ENCODE results near the gene TFPI. TPM values are rescaled to one million over a fixed set of nuclear protein-coding genes. Genes with fewer than 3 reads are reported as not detected.
"Not testable (repeated sequence)": the region's sequence is repeated elsewhere in the genome, so short reads cannot be mapped to it uniquely, and the experiment has no call there.

Gene TFPI
- total and polyA plus RNA-seq, 2 of the 8 experiments (the other 6 are each of a cell fraction or from before 2014, with no cell fraction given), result 2.0 to 7.1 TPM

DNA sequence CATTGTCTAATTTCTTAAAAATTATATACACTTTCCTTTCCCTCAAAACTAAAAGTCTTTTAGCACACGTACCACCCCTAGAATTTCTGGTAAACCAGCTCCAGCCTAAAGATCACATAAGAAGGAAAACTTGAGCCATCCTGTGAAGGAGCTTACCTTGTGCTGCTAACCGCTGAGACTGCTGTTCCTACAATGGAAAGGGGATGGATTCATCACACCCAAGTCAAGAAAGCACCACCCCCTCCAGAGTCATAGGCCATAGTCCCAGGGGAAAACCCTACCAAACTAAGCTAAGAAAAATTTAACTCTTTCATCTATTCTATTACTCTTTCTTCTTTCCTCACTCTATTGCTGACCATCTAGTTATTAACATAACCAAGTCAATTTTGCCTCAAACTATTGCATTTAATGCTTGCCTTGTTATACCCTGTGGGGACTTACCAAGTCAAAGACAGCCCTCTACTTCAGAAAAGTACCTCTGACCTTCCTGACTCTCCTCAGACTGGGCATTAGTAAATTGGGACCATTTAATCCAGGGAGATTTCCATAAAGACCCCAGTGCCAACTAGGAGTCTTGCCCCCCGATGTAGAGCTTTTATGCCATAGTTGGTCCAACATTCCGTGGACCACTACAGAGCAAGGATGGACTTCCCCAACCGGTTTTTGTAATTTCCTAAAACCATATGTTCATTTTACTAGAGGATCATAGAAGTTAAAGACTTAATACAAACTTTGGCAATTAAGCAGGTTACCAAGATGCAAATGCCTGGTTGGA, 40.6 kb downstream of the TFPI start:
- H3K23ac ChIP-seq (ENCODE audit: insufficient read length); H3K79me2 ChIP-seq (ENCODE audit: control insufficient read depth in 1 of 2, insufficient read depth in 2 of 2, low read length in 2 of 2); H4K8ac ChIP-seq (ENCODE audit: extremely low read depth, insufficient read depth, low read length); H2AFZ ChIP-seq (ENCODE audit: low read length); H3K27ac ChIP-seq (ENCODE audit: low read depth, low read length); H3K36me3 ChIP-seq (ENCODE audit: control insufficient read depth in 2 of 4, insufficient read depth in 4 of 4, low read length in 3 of 4); DNase-seq (ENCODE audit: low read depth in 1 of 2, low spot score in 2 of 2); H3K18ac ChIP-seq (ENCODE audit: extremely low read depth, low read length); H3K56ac ChIP-seq (replicated peaks; ENCODE audit: insufficient read length, low read depth, low read length); H2AK5ac ChIP-seq (ENCODE audit: low read depth, low read length); H2BK120ac ChIP-seq (replicated peaks; ENCODE audit: low read depth, low read length); H4K20me1 ChIP-seq (replicated peaks in 1 of 2; ENCODE audit: control insufficient read depth in 1 of 2, insufficient read depth in 2 of 2, low read length in 2 of 2); H3K4ac ChIP-seq (replicated peaks; ENCODE audit: insufficient read length, low read depth, low read length); H4K5ac ChIP-seq (ENCODE audit: insufficient read length, low read depth, low read length); H4K91ac ChIP-seq (replicated peaks; ENCODE audit: insufficient read length, low read length); H2BK12ac ChIP-seq (ENCODE audit: low read depth, low read length); H3K9me3 ChIP-seq (ENCODE audit: insufficient read depth in 2 of 2, low read depth in 1 of 2, low read length in 1 of 2); H3K27me3 ChIP-seq (replicated peaks in 1 of 4; ENCODE audit: control insufficient read depth in 3 of 4, extremely low read depth in 1 of 4, insufficient read depth in 3 of 4, low read length in 3 of 4); H3K4me3 ChIP-seq (ENCODE audit: extremely low read depth in 1 of 4, insufficient read depth in 2 of 4, low read depth in 3 of 4, low read length in 4 of 4); H3K79me1 ChIP-seq (ENCODE audit: low read depth, low read length); H3K14ac ChIP-seq (ENCODE audit: insufficient read length); FAIRE-seq; POLR2A ChIA-PET (ENCODE audit: partially characterized antibody); H3K4me2 ChIP-seq (ENCODE audit: insufficient read depth in 1 of 2, low read depth in 2 of 2, low read length in 2 of 2); H3K23me2 ChIP-seq (ENCODE audit: low read depth, low read length); H3K9ac ChIP-seq (replicated peaks in 1 of 4; ENCODE audit: extremely low read depth in 1 of 4, low read depth in 3 of 4, low read length in 3 of 4); H2BK5ac ChIP-seq (ENCODE audit: low read depth, low read length); H2BK15ac ChIP-seq (ENCODE audit: low read length); H2BK20ac ChIP-seq (ENCODE audit: low read length): not testable (repeated sequence)
- peaks cover 2 to 11% (median 9%) of the 10 kb centered on the region in 4 experiments for H3K4me1 ChIP-seq (replicated peaks in 1 of 4; ENCODE audit: control insufficient read depth in 3 of 4, insufficient read depth in 4 of 4, low read length in 3 of 4)
- WGBS, 2 experiments (ENCODE audit: extremely low coverage in 1 of 2, insufficient coverage in 1 of 2, insufficient read length in 1 of 2, insufficient replicate concordance in 2 of 2, low coverage in 1 of 2, low lambda C conversion rate in 2 of 2, missing lambda C conversion rate in 1 of 2), result 95% methylated on average over 5 of the region's 5 CpGs; no CpG with 5 or more reads in 1 of the 2 experiments
- CTCF ChIA-PET (ENCODE audit: partially characterized antibody), result interaction anchor here (0.6 to 4.3 kb wide), 6 partner anchors 13 to 332 kb away, joined by 3 to 16 read pairs (median 4); no protein-coding TSS in a partner anchor
